ENCODE data around the gene KIF13A. TPM values are rescaled to one million over a fixed set of nuclear protein-coding genes. Genes with fewer than 3 reads are reported as not detected.

The KIF13A gene
- total RNA-seq, 2 donors from 2014 or later: 36.8 to 57.5 TPM

DNA sequence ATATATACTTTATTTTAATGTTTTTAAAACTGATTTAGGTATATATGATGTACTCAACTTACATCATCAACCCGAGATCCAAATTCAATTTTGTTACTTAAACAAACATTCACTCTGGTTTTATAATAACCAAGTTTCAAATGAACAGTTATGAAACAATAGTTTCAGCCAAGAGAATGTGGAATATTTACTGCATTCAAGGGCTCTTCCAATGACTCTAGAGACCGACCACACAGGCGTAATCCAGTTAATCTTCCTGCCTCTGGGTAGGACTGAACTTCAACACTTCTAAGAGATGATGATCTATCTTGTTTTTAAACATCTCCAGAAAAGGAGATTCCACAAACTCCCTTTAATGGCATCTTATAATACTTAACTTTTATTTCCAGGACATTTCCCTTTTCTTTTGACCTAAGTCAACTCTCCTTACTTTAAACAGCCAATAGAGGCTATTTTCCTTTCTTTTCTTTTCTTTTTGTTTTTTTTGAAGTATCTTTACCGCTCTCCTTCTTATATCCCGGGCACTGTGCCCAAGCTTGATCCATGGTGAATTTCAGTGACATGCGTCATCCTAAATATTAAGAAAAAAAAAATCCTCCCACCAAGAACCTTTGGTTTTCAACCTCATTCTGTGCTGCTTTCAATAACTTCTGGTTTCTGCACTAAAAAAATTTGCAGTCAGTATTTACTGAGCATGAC lies 110.1 kb downstream of the KIF13A start:
- H3K27ac ChIP-seq: no peak overlapping the region
- H3K36me3 ChIP-seq: no peaks in the 10 kb centered on the region
- TF ChIP-seq POLR2AphosphoS5 (IDR thresholded peaks at IDR 0.05) (no peak), POLR2A (IDR thresholded peaks at IDR 0.05) (no peak), CTCF (IDR thresholded peaks at IDR 0.05) (no peak)
- H3K9me3 ChIP-seq: no peaks in the 10 kb centered on the region
- WGBS: 67% methylated on average over 6 of the region's 6 CpGs
- intact Hi-C loops (cut with DNase I): no loop called here
- H3K4me3 ChIP-seq: no peak overlapping the region
- no peak for DNase-seq (ENCODE audit: low spot score)
- no peaks in the 10 kb centered on the region for H3K4me1 ChIP-seq (replicated peaks)
- no peaks in the 10 kb centered on the region for H3K27me3 ChIP-seq (replicated peaks; ENCODE audit: insufficient read depth)

DNA sequence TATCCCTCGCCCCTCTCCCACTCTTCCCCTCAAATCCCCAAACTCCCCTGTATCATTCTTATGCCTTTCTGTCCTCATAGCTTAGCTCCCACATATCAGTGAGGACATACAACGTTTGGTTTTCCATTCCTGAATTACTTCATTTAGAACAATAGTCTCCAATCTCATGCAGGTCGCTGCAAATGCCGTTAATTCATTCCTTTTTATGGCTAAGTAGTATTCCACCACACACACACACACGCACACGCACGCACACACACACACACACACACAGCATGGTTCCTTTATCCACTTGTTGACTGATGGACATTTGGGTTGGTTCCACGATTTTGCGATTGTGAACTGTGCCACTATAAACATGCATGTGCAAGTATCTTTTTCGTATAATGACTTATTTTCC lies 112.7 kb downstream of the KIF13A start:
- no peaks in the 10 kb centered on the region for H3K4me1 ChIP-seq (replicated peaks)
- no peak for DNase-seq (ENCODE audit: low spot score)
- TF ChIP-seq POLR2A (IDR thresholded peaks at IDR 0.05): no peak
- TF ChIP-seq POLR2AphosphoS5 (IDR thresholded peaks at IDR 0.05): no peak
- no peak for TF ChIP-seq CTCF (IDR thresholded peaks at IDR 0.05)

GRCh38 chr6:17872908-17873307 lies 114.5 kb downstream of the KIF13A start:
- intact Hi-C loops (cut with DNase I): no loop called here
- Histone ChIP-seq H3K36me3 (no peaks in the 10 kb centered on the region), H3K27ac (no peak overlapping the region), H3K9me3 (no peaks in the 10 kb centered on the region), H3K4me3 (no peak overlapping the region), H3K27me3 (replicated peaks; ENCODE audit: insufficient read depth) (no peaks in the 10 kb centered on the region), H3K4me1 (replicated peaks) (no peaks in the 10 kb centered on the region)
- TF ChIP-seq POLR2AphosphoS5 (IDR thresholded peaks at IDR 0.05): no peak
- TF ChIP-seq POLR2A (IDR thresholded peaks at IDR 0.05): no peak
- no peak for TF ChIP-seq CTCF (IDR thresholded peaks at IDR 0.05)
- no peak for DNase-seq (ENCODE audit: low spot score)
- WGBS: 100% methylated on average over 2 of the region's 2 CpGs

More for the DNA sequence above, 112.7 kb downstream of the KIF13A start:
- Histone ChIP-seq H3K27me3 (replicated peaks; ENCODE audit: insufficient read depth) (no peaks in the 10 kb centered on the region), H3K4me3 (no peak overlapping the region), H3K27ac (no peak overlapping the region), H3K36me3 (no peaks in the 10 kb centered on the region), H3K9me3 (no peaks in the 10 kb centered on the region)
- WGBS: 92% methylated on average over 10 of the region's 10 CpGs
- intact Hi-C loops (cut with DNase I): no loop called here

- H3K9me3 ChIP-seq: no peaks in the 10 kb centered on the region
- intact Hi-C loops (cut with DNase I): no loop called here
- H3K27me3 ChIP-seq (replicated peaks; ENCODE audit: insufficient read depth): no peaks in the 10 kb centered on the region
- no peak overlapping the region for H3K27ac ChIP-seq
- no peak overlapping the region for H3K4me3 ChIP-seq
- WGBS: 46% methylated on average over 3 of the region's 3 CpGs
- H3K4me1 ChIP-seq (replicated peaks): no peaks in the 10 kb centered on the region
- no peaks in the 10 kb centered on the region for H3K36me3 ChIP-seq
- no peak for DNase-seq (ENCODE audit: low spot score)
- TF ChIP-seq POLR2AphosphoS5 (IDR thresholded peaks at IDR 0.05) (no peak), CTCF (IDR thresholded peaks at IDR 0.05) (no peak), POLR2A (IDR thresholded peaks at IDR 0.05) (no peak)
Observed at GRCh38 chr6:17871836-17872235, 115.6 kb downstream of the KIF13A start.

- intact Hi-C loops (cut with DNase I): no loop called here
- Histone ChIP-seq H3K27ac (no peak overlapping the region), H3K9me3 (no peaks in the 10 kb centered on the region), H3K4me3 (no peak overlapping the region), H3K36me3 (no peaks in the 10 kb centered on the region), H3K4me1 (replicated peaks) (no peaks in the 10 kb centered on the region), H3K27me3 (replicated peaks; ENCODE audit: insufficient read depth) (no peaks in the 10 kb centered on the region)
- 56% methylated on average over 1 of the region's 1 CpG for WGBS
- TF ChIP-seq POLR2AphosphoS5 (IDR thresholded peaks at IDR 0.05): no peak
- no peak for TF ChIP-seq POLR2A (IDR thresholded peaks at IDR 0.05)
- no peak for TF ChIP-seq CTCF (IDR thresholded peaks at IDR 0.05)
- DNase-seq (ENCODE audit: low spot score): no peak
Observed at GRCh38 chr6:17871189-17871519, 116.3 kb downstream of the KIF13A start.

Data from prostate gland (tissue), 2 donors.